Ishikawa (cell line): ENCODE measurements around the gene CLMN.

Experiments
- CEBPB ChIP-seq: IDR thresholded peaks from 2 replicates; pipeline ENCODE4 v1.6.1; 2012
- CREB1 ChIP-seq: IDR thresholded peaks from 2 replicates; pipeline ENCODE4 v1.6.1; 2012; ENCODE audit warnings: low read depth
- EGR1 ChIP-seq: IDR thresholded peaks from 2 replicates; pipeline ENCODE4 v1.6.1; 2012
- FOXM1 ChIP-seq: IDR thresholded peaks from 2 replicates; pipeline ENCODE4 v1.6.1; 2012; ENCODE audit warnings: low read depth, borderline replicate concordance
- REST ChIP-seq: IDR thresholded peaks from 2 replicates; pipeline ENCODE4 v1.6.1; 2012; ENCODE audit warnings: low read depth, mild to moderate bottlenecking
- YY1 ChIP-seq: IDR thresholded peaks from 2 replicates; pipeline ENCODE4 v1.6.1; 2012; ENCODE audit warnings: low read depth
- ZBTB7A ChIP-seq: IDR thresholded peaks from 2 replicates; pipeline ENCODE4 v1.6.1; 2012; ENCODE audit warnings: low read depth
- TF ChIP-seq, protein P1 (sequence below): IDR thresholded peaks from 2 replicates; pipeline ENCODE4 v1.6.1; 2012

DNA sequence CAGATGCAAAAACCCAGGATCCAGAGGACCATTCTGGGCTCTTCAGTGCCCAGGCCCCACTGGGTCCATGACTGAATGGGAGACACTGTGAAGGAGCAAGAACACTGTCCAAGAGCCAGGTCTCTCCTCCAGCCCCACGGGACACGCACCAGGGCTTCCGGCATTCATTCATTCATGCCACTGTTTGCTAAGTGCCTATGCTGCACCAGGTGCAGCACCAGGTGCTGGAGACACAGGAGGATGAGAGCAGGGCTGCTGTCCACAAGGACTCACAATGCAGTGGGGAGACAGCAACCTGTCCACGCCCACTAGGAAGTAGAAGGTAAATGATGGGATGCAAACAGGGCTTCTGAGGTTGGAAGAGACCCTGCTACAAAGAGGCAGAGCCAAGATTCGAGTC is 20.4 kb downstream of the CLMN start:
- TF ChIP-seq ZBTB7A (no peak), YY1 (no peak), REST (no peak), CREB1 (no peak), FOXM1 (no peak), CEBPB (no peak), EGR1 (no peak)
- TF ChIP-seq, protein P1, sequence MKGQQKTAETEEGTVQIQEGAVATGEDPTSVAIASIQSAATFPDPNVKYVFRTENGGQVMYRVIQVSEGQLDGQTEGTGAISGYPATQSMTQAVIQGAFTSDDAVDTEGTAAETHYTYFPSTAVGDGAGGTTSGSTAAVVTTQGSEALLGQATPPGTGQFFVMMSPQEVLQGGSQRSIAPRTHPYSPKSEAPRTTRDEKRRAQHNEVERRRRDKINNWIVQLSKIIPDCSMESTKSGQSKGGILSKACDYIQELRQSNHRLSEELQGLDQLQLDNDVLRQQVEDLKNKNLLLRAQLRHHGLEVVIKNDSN: no peak
